Measurements from ENCODE around the gene DPP8.
"Not testable (repeated sequence)": the region's sequence is repeated elsewhere in the genome, so short reads cannot be mapped to it uniquely, and the experiment has no call there.

DPP8 gene

DNA sequence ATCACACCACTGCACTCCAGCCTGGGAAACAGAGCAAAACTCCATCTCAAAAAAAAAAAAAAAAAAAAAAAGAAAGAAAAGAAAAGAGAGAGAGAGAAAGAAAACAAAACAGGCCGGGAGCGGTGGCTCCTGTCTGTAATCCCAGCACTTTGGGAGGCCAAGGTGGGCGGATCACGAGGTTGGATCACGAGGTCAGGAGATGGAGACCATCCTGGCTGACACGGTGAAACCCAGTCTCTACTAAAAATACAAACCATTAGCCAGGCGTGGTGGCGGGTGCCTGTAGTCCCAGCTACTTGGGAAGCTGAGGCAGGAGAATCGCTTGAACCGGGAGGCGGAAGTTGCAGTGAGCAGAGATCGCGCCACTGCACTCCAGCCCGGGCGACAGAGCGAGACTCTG, 119.0 kb downstream of the DPP8 start:
- Mint-ChIP-seq H3K27me3 (peaks cover 75 to 83% of the 10 kb centered on the region in 2 donors), H3K4me1 (peaks cover 8 to 28% of the 10 kb centered on the region in 2 donors)
- not testable (repeated sequence) for H3K36me3 Mint-ChIP-seq; H3K9me3 Mint-ChIP-seq; ATAC-seq (replicated peaks); H3K27ac Mint-ChIP-seq; DNase-seq; H3K4me3 Mint-ChIP-seq

DNA sequence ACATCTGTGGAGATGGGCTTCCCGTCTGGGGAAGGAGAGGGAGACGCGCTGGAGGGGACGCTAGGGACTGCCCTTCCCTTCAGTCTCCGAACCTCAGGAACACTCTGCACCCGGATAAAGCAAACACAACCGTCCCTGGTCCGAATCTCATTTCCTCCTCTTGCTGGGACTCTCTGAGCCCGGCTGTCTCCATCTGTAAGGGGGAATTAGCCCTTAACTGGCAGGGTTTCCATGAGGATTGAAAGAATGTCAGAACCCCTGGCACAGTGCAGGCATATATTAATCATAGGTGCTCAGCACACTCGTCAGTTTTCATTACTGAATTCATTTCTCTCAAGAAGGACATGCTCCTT, 120.5 kb downstream of the DPP8 start:
- ATAC-seq (replicated peaks) (no peak), DNase-seq (no peak)
- peaks cover 8 to 28% of the 10 kb centered on the region in 2 donors for H3K4me1 Mint-ChIP-seq
- peak overlapping the region; percentile 59 for H3K27ac Mint-ChIP-seq
- peaks cover 83 to 92% of the 10 kb centered on the region in 2 donors for H3K27me3 Mint-ChIP-seq
- H3K9me3 Mint-ChIP-seq = no peaks in the 10 kb centered on the region
- no peak overlapping the region for H3K4me3 Mint-ChIP-seq
- no peaks in the 10 kb centered on the region for H3K36me3 Mint-ChIP-seq

DNA sequence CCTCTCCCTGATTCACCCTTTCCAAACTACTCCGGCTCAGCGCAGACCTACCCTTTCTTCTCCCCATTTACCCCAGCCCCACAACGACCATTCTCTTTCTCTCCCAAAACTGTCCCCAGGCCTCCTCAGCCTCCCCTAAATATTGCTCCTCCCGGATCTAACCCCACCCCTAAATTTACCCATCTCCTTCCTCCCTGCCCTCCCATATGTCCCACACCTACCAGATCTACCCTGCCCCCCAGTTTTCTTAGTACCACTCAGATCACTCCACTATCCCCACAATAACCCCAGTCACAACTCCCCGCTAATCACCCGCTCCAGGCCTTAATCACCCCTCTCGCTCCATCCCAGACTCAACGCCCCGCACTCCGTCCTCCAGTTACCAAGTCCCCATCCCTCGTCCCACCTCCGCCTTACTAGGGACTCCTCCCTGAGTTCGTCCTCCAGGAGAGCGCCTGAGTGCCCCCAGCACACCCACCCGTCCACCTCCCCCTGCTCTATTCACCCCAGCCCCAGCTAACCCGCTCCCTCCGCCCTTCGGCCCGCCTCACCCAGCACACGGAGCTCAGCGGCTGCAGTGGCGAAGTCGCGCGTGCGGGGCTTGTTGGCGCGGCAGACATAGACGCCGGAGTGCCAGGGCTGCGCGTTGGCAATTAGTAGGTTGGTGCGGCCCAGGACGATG, 121.1 kb downstream of the DPP8 start:
- no peaks in the 10 kb centered on the region for H3K36me3 Mint-ChIP-seq
- peak overlapping the region; percentile 37 to 65 for H3K4me3 Mint-ChIP-seq
- no peak for ATAC-seq (replicated peaks)
- H3K27ac Mint-ChIP-seq = peak overlapping the region; percentile 10
- H3K9me3 Mint-ChIP-seq = no peaks in the 10 kb centered on the region
- H3K4me1 Mint-ChIP-seq = peaks cover 8 to 27% of the 10 kb centered on the region in 2 donors
- no peak for DNase-seq
- peaks cover 81 to 91% of the 10 kb centered on the region in 2 donors for H3K27me3 Mint-ChIP-seq

- H3K9me3 Mint-ChIP-seq = no peaks in the 10 kb centered on the region
- H3K36me3 Mint-ChIP-seq = no peaks in the 10 kb centered on the region
- peaks cover 5 to 20% of the 10 kb centered on the region in 2 donors for H3K4me1 Mint-ChIP-seq
- H3K4me3 Mint-ChIP-seq = peak overlapping the region in 1 of 2 donors; percentile 48
- H3K27ac Mint-ChIP-seq = no peak overlapping the region
- peak in 1 of 2 donors; percentile 23 for ATAC-seq (replicated peaks)
- DNase-seq = no peak
- peaks cover 75 to 83% of the 10 kb centered on the region in 2 donors for H3K27me3 Mint-ChIP-seq
Observed at GRCh38 chr15:65395567-65396202, 121.8 kb downstream of the DPP8 start.

DNA sequence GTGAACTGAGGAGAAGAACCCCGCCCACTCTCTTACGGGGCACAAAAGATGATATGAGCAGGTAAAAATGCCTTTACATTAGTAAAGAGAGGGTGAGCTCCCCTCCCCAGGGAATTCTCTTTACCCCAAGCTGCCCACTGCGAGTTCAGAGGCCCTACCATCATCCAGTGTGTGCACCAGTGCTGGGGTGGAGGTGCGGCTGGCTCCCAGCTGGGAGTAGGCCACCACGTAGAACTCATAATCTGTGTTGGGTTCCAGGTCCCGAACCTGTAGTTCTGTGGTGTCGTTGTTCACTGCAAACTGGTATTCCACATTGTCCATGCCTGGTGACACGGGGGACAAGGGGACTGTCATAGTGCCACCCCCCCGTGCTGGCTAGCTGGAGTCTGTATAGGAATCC, 122.6 kb downstream of the DPP8 start:
- Mint-ChIP-seq H3K36me3 (no peaks in the 10 kb centered on the region), H3K27ac (no peak overlapping the region), H3K4me3 (no peak overlapping the region), H3K4me1 (peaks cover 5 to 18% of the 10 kb centered on the region in 2 donors), H3K27me3 (peaks cover 72 to 80% of the 10 kb centered on the region in 2 donors), H3K9me3 (no peaks in the 10 kb centered on the region)
- ATAC-seq (replicated peaks) (no peak), DNase-seq (no peak)

DNA sequence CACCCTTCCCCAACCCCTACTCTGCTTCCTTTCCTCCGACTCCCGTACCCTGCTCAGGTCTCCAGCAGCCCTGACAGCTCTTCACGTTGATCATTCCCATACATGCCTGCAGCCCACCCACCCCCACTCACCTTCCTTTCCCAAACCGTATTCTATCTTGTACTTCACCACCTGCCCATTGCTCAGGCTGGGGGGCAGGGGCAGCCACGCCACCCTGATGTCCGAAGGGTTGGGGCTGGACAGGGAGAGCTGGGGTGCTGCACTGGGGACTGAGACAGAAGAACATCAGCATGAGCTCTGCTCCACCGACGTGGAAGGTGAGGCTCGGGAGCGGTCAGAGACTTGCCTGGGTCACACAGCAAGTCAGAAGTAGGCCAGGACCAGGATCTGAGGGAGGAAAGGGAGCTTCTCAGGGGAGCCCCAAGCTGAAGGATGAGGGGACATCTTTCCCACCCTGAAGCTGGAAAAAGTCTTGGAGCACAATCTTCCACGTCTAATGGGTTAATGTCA, 123.2 kb downstream of the DPP8 start:
- H3K9me3 Mint-ChIP-seq = no peaks in the 10 kb centered on the region
- H3K4me1 Mint-ChIP-seq = peaks cover 5 to 18% of the 10 kb centered on the region in 2 donors
- ATAC-seq (replicated peaks) (no peak), DNase-seq (no peak)
- no peak overlapping the region for H3K4me3 Mint-ChIP-seq
- H3K36me3 Mint-ChIP-seq = no peaks in the 10 kb centered on the region
- H3K27me3 Mint-ChIP-seq = peaks cover 72 to 76% of the 10 kb centered on the region in 2 donors
- no peak overlapping the region for H3K27ac Mint-ChIP-seq

DNA sequence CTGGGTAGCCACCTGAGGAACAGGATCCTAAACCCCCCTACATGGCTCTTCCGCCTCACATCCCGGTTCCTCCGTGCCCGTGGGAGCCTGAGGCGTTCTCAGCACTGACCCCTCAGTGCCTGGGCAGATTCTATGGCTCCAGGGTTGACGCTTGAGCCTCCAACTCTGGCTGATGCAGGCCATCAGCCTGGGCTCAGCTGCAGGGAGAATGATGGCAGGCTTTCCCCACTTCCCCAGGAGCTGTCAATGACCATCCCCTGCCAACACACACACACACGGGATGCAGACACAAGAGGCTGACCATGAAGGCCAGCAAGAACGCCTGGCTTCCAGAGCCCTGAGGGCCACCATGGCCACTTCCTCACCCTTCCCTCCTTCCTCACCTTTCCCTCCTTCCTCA, 123.9 kb downstream of the DPP8 start:
- Mint-ChIP-seq H3K27me3 (peaks cover 68 to 74% of the 10 kb centered on the region in 2 donors), H3K27ac (no peak overlapping the region), H3K4me3 (no peak overlapping the region), H3K36me3 (no peaks in the 10 kb centered on the region), H3K9me3 (no peaks in the 10 kb centered on the region), H3K4me1 (peaks cover 5 to 18% of the 10 kb centered on the region in 2 donors)
- no peak for DNase-seq
- ATAC-seq (replicated peaks) = no peak

DNA sequence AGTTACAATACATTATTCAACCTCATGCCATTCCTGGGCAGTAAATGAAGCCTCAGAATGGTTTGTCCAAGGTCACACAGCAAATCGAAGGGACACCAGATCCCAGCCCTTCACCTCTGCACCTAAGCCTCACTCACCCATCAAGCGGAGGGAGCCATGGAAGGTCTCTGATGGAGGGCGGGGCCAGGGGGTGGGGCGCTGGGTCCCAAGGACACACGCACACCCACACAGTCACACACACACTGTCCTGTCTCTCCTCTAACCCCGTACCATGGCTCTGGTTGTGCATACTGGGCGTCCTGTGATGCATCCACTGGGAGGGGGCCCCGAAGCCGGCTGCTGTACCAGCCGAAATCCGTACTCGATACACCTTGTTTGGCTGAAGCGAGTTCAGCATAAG, 124.4 kb downstream of the DPP8 start:
- H3K27me3 Mint-ChIP-seq = peaks cover 67 to 73% of the 10 kb centered on the region in 2 donors
- H3K36me3 Mint-ChIP-seq = no peaks in the 10 kb centered on the region
- no peak overlapping the region for H3K27ac Mint-ChIP-seq
- no peaks in the 10 kb centered on the region for H3K9me3 Mint-ChIP-seq
- ATAC-seq (replicated peaks) (no peak), DNase-seq (no peak)
- peaks cover 5 to 18% of the 10 kb centered on the region in 2 donors for H3K4me1 Mint-ChIP-seq
- no peak overlapping the region for H3K4me3 Mint-ChIP-seq
